ENCODE data around the gene MIPEP. TPM values are rescaled to one million over a fixed set of nuclear protein-coding genes. Genes with fewer than 3 reads are reported as not detected.

Gene MIPEP
- total RNA-seq, 1 donor from 2014 or later, result 19.6 TPM

GRCh38 chr13:23716401-23716800 is 172.8 kb downstream of the MIPEP start:
- DNase-seq (ENCODE audit: low read depth, low spot score), result no peak
- Mint-ChIP-seq H3K27me3 (ENCODE audit: low read depth) (no peaks in the 10 kb centered on the region), H3K9me3 (peaks cover 10% of the 10 kb centered on the region), H3K4me1 (no peaks in the 10 kb centered on the region), H3K27ac (ENCODE audit: unreplicated experiment) (no peak overlapping the region), H3K36me3 (ENCODE audit: low read depth) (peaks cover 11% of the 10 kb centered on the region), H3K4me3 (no peak overlapping the region)
- TF ChIP-seq CTCF (conservative IDR thresholded peaks at IDR 0.05), result no peak

DNA sequence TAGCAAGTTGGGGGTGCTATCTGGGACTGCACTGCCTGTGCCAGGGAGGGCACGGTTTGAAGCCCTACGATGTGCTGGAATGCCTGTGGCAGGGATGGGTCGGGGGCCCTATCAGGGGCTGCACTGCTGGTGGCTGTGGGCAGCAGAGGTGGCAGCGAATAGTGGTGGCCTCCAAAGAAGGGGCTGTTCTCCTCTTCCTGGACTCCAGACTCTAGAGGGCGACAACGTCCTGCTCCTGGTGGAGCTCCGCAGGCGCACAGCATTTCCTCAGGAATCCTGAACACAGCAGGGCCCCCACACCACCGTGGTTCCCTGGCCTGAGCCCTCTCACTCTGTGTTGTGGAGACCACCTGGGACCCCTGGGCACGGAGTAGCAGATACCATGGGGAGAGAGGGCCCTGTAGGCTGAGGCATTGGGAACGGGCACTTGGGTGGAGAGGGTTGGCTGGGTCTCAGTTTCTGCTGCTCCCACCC is 173.4 kb downstream of the MIPEP start:
- H3K4me3 Mint-ChIP-seq, result no peak overlapping the region
- H3K27ac Mint-ChIP-seq (ENCODE audit: unreplicated experiment), result no peak overlapping the region
- peaks cover 11% of the 10 kb centered on the region for H3K36me3 Mint-ChIP-seq (ENCODE audit: low read depth)
- TF ChIP-seq CTCF (conservative IDR thresholded peaks at IDR 0.05), result peak; percentile 31
- no peak for DNase-seq (ENCODE audit: low read depth, low spot score)
- H3K9me3 Mint-ChIP-seq, result peaks cover 10% of the 10 kb centered on the region
- no peaks in the 10 kb centered on the region for H3K27me3 Mint-ChIP-seq (ENCODE audit: low read depth)
- no peaks in the 10 kb centered on the region for H3K4me1 Mint-ChIP-seq

- Mint-ChIP-seq H3K36me3 (ENCODE audit: low read depth) (peaks cover 11% of the 10 kb centered on the region), H3K27ac (ENCODE audit: unreplicated experiment) (no peak overlapping the region), H3K4me1 (no peaks in the 10 kb centered on the region), H3K27me3 (ENCODE audit: low read depth) (no peaks in the 10 kb centered on the region), H3K9me3 (peaks cover 10% of the 10 kb centered on the region), H3K4me3 (no peak overlapping the region)
- DNase-seq (ENCODE audit: low read depth, low spot score), result no peak
- TF ChIP-seq CTCF (conservative IDR thresholded peaks at IDR 0.05), result no peak
Measured at GRCh38 chr13:23715092-23715761, 174.0 kb downstream of the MIPEP start.

GRCh38 chr13:23714672-23715071 is 174.5 kb downstream of the MIPEP start:
- peaks cover 10% of the 10 kb centered on the region for H3K9me3 Mint-ChIP-seq
- no peak overlapping the region for H3K4me3 Mint-ChIP-seq
- TF ChIP-seq CTCF (conservative IDR thresholded peaks at IDR 0.05), result no peak
- DNase-seq (ENCODE audit: low read depth, low spot score), result no peak
- no peaks in the 10 kb centered on the region for H3K27me3 Mint-ChIP-seq (ENCODE audit: low read depth)
- H3K36me3 Mint-ChIP-seq (ENCODE audit: low read depth), result peaks cover 11% of the 10 kb centered on the region
- H3K27ac Mint-ChIP-seq (ENCODE audit: unreplicated experiment), result peak overlapping the region; percentile 69
- no peaks in the 10 kb centered on the region for H3K4me1 Mint-ChIP-seq

- Mint-ChIP-seq H3K27me3 (ENCODE audit: low read depth) (no peaks in the 10 kb centered on the region), H3K4me3 (no peak overlapping the region), H3K4me1 (no peaks in the 10 kb centered on the region), H3K9me3 (peaks cover 10% of the 10 kb centered on the region), H3K27ac (ENCODE audit: unreplicated experiment) (no peak overlapping the region), H3K36me3 (ENCODE audit: low read depth) (peaks cover 11% of the 10 kb centered on the region)
- no peak for DNase-seq (ENCODE audit: low read depth, low spot score)
- no peak for TF ChIP-seq CTCF (conservative IDR thresholded peaks at IDR 0.05)
Measured at GRCh38 chr13:23711355-23711754, 177.8 kb downstream of the MIPEP start.
